Globus pallidus (tissue), 1 donor: ENCODE data around the gene SCAP.
"Not testable (repeated sequence)": the region's sequence is repeated elsewhere in the genome, so short reads cannot be mapped to it uniquely, and the experiment has no call there.

Experiments used
- DNase-seq: peaks from one replicate; pipeline ENCODE4 v3.0.0-alpha.2; 2015; ENCODE audit warnings: low spot score

Gene SCAP

GRCh38 chr3:47475570-47476329 is at the start of gene SCAP:
Gene SCAP (minus strand): TSS chr3:47475941. CDS start chr3:47442993, 32,948 bp downstream.
- DNase-seq = peak; percentile 81

GRCh38 chr3:47523310-47524073 is 47.8 kb upstream of the SCAP start:
- no peak for DNase-seq

- peak; percentile 84 for DNase-seq
These were observed 46.6 kb upstream of the SCAP start for GRCh38 chr3:47522082-47522987.

GRCh38 chr3:47520756-47521155 is 45.0 kb upstream of the SCAP start:
- no peak for DNase-seq

GRCh38 chr3:47517937-47518336 is 42.2 kb upstream of the SCAP start:
- DNase-seq = no peak

GRCh38 chr3:47515864-47516319 is 40.2 kb upstream of the SCAP start:
- DNase-seq = no peak

GRCh38 chr3:47515100-47515499 is 39.4 kb upstream of the SCAP start:
- no peak for DNase-seq

- peak; percentile 95 for DNase-seq
These were observed 37.6 kb upstream of the SCAP start, which contains the start of gene ELP6 for GRCh38 chr3:47513125-47513929. Gene ELP6 (minus strand): TSS chr3:47513712. CDS start chr3:47513590, 122 bp downstream.

- DNase-seq = no peak
These were observed 36.8 kb upstream of the SCAP start for GRCh38 chr3:47512416-47513124.

GRCh38 chr3:47505267-47505666 is 29.5 kb upstream of the SCAP start:
- not testable (repeated sequence) for DNase-seq

GRCh38 chr3:47504113-47504512 is 28.4 kb upstream of the SCAP start:
- no peak for DNase-seq

GRCh38 chr3:47503033-47503432 is 27.3 kb upstream of the SCAP start:
- DNase-seq = no peak

- DNase-seq = peak; percentile 23
These were observed 21.2 kb upstream of the SCAP start for GRCh38 chr3:47496892-47497291.

GRCh38 chr3:47495886-47496285 is 20.1 kb upstream of the SCAP start:
- DNase-seq = no peak

GRCh38 chr3:47495111-47495510 is 19.4 kb upstream of the SCAP start:
- DNase-seq = no peak

GRCh38 chr3:47491777-47492176 is 16.0 kb upstream of the SCAP start:
- DNase-seq = no peak

GRCh38 chr3:47491186-47491585 is 15.4 kb upstream of the SCAP start:
- DNase-seq = no peak

- DNase-seq = no peak
These were observed 11.5 kb upstream of the SCAP start for GRCh38 chr3:47487265-47487664.

- DNase-seq = no peak
These were observed 10.1 kb upstream of the SCAP start for GRCh38 chr3:47485812-47486211.

GRCh38 chr3:47482366-47482765 is 6.6 kb upstream of the SCAP start:
- no peak for DNase-seq

GRCh38 chr3:47481763-47482162 is 6.0 kb upstream of the SCAP start:
- DNase-seq = not testable (repeated sequence)
